Measurements from ENCODE around the gene PHF19. TPM values are rescaled to one million over a fixed set of nuclear protein-coding genes. Genes with fewer than 3 reads are reported as not detected.

PHF19 gene
- total and polyA plus RNA-seq, 2 experiments from 2014 or later, result 16.8 to 31.0 TPM

- TF ChIP-seq ZNF462 (CRISPR knock-in tag; IDR thresholded peaks at IDR 0.05), result no peak
- no peak for TF ChIP-seq ZNF331 (CRISPR knock-in tag; IDR thresholded peaks at IDR 0.05; ENCODE audit: low read depth)
Observed at GRCh38 chr9:120905315-120906164, 28.6 kb upstream of the PHF19 start (continued).

DNA sequence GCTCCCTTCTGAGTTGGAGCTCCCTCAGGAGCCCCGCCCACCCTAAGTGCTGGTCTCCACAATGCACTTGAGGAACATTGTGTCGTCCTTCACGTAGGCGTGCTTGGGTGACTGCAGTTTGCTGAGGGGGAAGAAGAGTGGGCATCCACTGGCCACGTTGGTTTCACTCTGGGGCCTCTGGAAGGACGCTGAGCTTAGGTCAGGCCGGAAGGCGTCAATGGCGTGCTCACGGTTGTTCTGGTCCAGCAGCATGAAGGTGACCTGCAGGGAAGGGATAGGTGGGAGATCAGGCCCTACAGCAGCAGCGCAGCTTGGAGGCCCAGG, 28.0 kb upstream of the PHF19 start:
- no peaks in the 10 kb centered on the region for H3F3A ChIP-seq (replicated peaks; ENCODE audit: low read depth)
- no peak overlapping the region for H2AFZ ChIP-seq
- Mint-ChIP-seq H3K36me3 (ENCODE audit: low read depth) (no peaks in the 10 kb centered on the region), H3K9me3 (no peaks in the 10 kb centered on the region), H3K4me3 (no peak overlapping the region), H3K27ac (no peak overlapping the region), H3K27me3 (ENCODE audit: insufficient read depth, low read depth, poor library complexity) (peaks cover 9% of the 10 kb centered on the region), H3K4me1 (peaks cover 5% of the 10 kb centered on the region; the same call in 1 of the 3 replicates)
- no peaks in the 10 kb centered on the region for H3K9me2 ChIP-seq (ENCODE audit: insufficient read depth)
- H4K20me1 ChIP-seq (replicated peaks; ENCODE audit: insufficient read depth), result no peaks in the 10 kb centered on the region
- no peak overlapping the region for H3K27ac ChIP-seq (ENCODE audit: low read depth)
- H3K27me3 ChIP-seq (ENCODE audit: insufficient read depth), result no peaks in the 10 kb centered on the region
- H3K4me2 ChIP-seq, result no peak overlapping the region
- H3K4me3 ChIP-seq, result no peak overlapping the region
- no peaks in the 10 kb centered on the region for H3K79me2 ChIP-seq (replicated peaks; ENCODE audit: insufficient read depth)
- DNase-seq (ENCODE audit: low spot score) (no peak), ATAC-seq (no peak)
- no peak for TF ChIP-seq STAT1 (IDR thresholded peaks at IDR 0.05; ENCODE audit: unreplicated experiment)
- no peaks in the 10 kb centered on the region for H3K4me1 ChIP-seq (ENCODE audit: insufficient read depth)
- no peaks in the 10 kb centered on the region for H3K36me3 ChIP-seq (ENCODE audit: insufficient read depth)

Data from GM23338 (cell line).